H1 (cell line): ENCODE data around the gene OR10G7.

Experiments used
- BACH1 ChIP-seq: IDR thresholded peaks from 2 replicates; pipeline ENCODE4 v1.6.1; 2012; ENCODE audit warnings: low read length, improper control_type of control experiment
- EP300 ChIP-seq, 2 experiments: IDR thresholded peaks; 1 replicate in 1 of 2; 2 replicates in 1 of 2; pipeline ENCODE4 v1.6.1; 2011 to 2012; ENCODE audit warnings: low read depth in 2 of 2, low read length in 2 of 2, mild to moderate bottlenecking in 2 of 2, borderline replicate concordance in 1 of 2, inconsistent platforms in 1 of 2, moderate library complexity in 1 of 2
- TEAD4 ChIP-seq: IDR thresholded peaks from 2 replicates; pipeline ENCODE4 v1.6.1; 2012; ENCODE audit warnings: low read depth, low read length, inconsistent platforms, mixed read lengths

- TF ChIP-seq EP300 (IDR thresholded peaks at IDR 0.05; ENCODE audit: borderline replicate concordance in 1 of 2, low read depth in 2 of 2, low read length in 2 of 2), result no peak
- no peak for TF ChIP-seq TEAD4
- TF ChIP-seq BACH1, result no peak
These were observed at the start of gene OR10G7 for GRCh38 chr11:124041254-124041653.
